ENCODE data around the gene HAUS5.

- TF ChIP-seq, protein P1, sequence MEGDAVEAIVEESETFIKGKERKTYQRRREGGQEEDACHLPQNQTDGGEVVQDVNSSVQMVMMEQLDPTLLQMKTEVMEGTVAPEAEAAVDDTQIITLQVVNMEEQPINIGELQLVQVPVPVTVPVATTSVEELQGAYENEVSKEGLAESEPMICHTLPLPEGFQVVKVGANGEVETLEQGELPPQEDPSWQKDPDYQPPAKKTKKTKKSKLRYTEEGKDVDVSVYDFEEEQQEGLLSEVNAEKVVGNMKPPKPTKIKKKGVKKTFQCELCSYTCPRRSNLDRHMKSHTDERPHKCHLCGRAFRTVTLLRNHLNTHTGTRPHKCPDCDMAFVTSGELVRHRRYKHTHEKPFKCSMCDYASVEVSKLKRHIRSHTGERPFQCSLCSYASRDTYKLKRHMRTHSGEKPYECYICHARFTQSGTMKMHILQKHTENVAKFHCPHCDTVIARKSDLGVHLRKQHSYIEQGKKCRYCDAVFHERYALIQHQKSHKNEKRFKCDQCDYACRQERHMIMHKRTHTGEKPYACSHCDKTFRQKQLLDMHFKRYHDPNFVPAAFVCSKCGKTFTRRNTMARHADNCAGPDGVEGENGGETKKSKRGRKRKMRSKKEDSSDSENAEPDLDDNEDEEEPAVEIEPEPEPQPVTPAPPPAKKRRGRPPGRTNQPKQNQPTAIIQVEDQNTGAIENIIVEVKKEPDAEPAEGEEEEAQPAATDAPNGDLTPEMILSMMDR (IDR thresholded peaks at IDR 0.05) = no peak
- TF ChIP-seq POLR2A (IDR thresholded peaks at IDR 0.05) = no peak
These were observed 2.5 kb downstream of the HAUS5 start for GRCh38 chr19:35615036-35615435.

All from thyroid gland (tissue), 4 donors.